Measurements from ENCODE around the gene CDC16.
"Not testable (repeated sequence)": the region's sequence is repeated elsewhere in the genome, so short reads cannot be mapped to it uniquely, and the experiment has no call there.

The CDC16 gene

DNA sequence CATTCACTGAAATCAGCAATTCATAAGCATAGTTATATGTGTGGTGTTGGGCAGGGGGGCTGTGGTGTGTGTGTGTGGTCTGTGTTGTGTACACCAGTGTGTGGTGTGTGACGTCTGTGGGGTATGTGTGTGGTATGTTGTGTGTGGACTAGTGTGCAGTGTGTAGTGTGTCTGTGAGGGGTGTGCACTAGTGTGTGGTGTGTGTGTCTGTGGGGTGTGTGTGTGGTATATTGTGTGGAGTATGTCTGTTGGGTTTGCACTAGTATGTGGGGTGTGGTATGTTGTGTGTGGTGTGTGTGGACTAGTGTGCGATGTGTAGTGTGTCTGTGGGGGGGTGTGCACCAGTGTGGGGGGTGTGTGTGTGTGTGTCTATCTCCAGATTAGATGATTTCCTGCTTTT, 7.2 kb upstream of the CDC16 start:
- FAIRE-seq: peak; percentile 99
- no peak for DNase-seq (ENCODE audit: low spot score)

DNA sequence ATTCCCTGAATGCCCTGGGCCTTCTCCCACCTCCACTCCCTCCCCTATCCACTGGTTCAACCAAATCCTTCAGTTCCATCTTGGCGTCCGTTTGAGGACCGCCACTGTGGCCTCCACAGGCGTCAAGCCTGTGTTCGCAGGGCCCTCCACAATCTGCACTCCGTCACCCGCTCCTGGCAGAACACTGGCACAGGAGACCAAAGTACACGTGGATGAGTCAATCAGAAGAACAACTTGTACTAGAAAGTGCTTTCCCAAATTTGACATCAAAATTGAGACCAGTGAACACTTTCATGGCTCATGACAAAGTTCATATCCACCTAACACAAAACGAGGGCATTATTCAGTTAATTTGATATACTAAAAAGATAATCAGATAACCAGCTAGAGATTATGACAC, 6.5 kb upstream of the CDC16 start:
- FAIRE-seq: no peak

DNA sequence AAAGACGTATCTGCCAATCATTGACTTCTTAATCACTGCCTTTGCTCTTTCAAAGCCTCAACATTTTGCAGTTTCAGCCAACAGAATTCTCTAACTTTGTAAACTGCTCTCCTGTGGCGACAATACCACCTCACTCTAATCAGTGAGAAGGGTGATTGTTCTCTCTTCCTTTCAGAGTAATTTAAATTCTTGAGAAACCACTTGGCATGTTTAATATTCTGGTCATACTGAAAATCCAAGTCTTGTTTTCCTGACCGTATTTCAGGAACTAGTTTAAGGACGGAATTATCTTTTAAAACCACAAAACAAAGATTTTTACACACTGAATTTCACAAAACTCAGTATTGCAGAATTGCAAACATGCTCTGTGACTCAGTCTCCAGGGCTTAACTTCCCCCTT, 5.2 kb upstream of the CDC16 start:
- no peak for DNase-seq (ENCODE audit: low spot score)
- no peak for FAIRE-seq

More for the DNA sequence above, 6.5 kb upstream of the CDC16 start:
- DNase-seq (ENCODE audit: low spot score): no peak

DNA sequence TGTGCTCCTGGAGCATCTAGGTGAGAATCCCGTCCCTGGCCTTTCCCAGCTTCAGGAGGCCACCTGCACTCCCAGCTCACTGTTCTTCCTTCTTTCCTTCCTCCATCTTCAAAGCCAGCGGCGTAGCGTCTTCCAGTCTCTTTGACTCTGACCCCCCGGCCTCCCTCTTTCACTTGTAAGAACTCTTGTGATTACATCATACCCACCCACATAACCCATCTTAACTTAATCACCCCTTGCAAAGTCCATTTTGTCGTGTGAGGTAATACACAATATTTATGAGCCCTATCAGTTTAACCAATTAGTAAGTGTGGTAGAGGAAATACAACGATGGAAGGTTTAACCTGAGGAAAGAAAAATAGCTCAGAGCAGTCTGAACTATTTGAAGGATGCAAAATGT, 4.6 kb upstream of the CDC16 start:
- FAIRE-seq: no peak
- DNase-seq (ENCODE audit: low spot score): no peak

DNA sequence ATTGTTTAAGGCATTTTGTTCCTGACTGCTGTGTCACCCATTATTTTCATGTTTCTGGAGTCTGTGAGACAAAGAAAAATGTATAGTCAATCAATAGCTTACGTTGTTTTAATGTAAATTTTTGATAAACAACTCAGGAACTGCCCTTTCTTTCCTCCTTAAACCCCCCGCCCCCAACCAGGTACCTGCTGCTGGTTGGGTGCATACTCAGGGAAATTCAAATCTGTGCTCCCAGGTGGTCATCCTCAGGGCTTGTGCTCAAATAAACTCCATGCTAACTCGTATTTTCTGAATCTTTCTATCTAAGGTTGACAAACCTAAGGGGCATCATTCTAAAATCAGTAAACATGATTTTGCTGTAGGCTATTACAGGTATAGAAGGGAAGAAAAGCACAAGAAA, 4.1 kb upstream of the CDC16 start:
- FAIRE-seq (no peak), DNase-seq (ENCODE audit: low spot score) (no peak)

DNA sequence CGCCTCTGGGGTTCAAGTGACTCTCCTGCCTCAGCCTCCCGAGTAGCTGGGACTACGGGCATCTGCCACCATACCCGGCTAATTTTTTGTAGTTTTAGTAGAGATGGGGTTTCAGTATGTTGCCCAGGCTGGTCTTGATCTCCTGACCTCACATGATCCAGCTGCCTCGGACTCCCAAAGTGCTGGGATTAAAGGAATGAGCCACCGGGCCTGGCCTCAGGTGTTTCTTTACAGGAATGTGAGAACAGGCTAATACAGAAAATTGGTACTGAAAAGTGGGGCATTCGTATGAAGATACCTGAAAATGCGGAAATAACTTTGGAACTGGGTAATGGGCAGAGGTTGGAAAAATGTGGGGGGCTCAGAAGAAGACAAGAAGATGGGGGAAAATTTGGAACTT, 2.8 kb upstream of the CDC16 start:
- DNase-seq (ENCODE audit: low spot score) (no peak), FAIRE-seq (no peak)

DNA sequence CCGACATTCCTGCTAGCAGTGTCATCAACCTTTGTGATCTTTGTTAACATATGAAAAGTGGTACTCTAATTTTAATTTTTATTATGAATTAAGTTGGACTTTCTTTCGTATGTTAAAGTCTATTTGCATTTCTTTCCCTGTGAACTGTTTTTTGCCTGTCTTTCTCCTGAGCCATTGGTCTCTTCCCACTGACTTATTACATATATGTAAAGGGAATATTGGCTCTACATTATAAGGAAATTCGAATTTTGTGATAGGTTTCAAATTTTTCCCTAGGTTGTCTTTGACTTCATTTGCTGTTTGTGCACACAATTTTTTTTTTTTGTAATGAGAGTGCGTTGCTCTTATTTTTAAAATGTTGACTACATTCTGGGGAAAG, 442 bp upstream of the CDC16 start:
- DNase-seq (ENCODE audit: low spot score) (no peak), FAIRE-seq (no peak)

DNA sequence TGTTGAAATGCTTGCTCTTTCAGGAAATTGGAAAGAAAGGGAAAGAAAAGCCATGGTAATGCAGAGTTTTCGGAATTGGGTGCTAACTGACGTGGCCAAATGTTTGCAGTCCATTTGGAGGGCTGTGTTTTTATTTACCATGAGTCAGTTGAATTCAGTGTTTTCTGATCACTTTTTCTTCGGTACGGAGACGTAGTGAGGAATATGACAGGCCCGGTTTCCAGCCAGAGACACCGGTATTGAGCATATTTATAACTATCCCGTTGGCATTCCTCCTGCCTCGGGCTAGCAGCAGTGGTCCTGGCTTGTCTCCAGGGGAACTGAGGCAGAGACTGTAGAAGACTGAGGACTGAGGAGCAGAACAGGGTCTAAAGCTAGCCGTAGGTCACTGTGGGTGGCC, 1.0 kb downstream of the CDC16 start:
- DNase-seq (ENCODE audit: low spot score): no peak
- no peak for FAIRE-seq

DNA sequence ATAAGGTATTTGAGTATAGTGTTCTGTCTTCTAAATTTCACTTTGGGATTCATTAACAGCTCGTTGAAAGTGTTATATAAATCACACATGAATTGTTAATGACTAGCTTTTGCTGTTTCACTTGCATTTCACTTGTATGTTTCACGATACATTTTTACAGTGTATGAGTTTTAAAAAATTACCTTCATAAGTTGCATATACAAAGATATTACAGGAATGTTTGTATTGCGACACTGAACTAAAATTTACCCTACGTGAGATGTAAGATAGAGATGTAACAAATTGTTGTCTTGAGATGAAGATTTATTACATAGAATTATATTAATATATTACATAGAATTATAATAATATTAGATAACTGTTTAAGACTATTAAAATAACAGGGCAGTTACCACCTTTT, 1.5 kb downstream of the CDC16 start:
- no peak for FAIRE-seq
- no peak for DNase-seq (ENCODE audit: low spot score)

DNA sequence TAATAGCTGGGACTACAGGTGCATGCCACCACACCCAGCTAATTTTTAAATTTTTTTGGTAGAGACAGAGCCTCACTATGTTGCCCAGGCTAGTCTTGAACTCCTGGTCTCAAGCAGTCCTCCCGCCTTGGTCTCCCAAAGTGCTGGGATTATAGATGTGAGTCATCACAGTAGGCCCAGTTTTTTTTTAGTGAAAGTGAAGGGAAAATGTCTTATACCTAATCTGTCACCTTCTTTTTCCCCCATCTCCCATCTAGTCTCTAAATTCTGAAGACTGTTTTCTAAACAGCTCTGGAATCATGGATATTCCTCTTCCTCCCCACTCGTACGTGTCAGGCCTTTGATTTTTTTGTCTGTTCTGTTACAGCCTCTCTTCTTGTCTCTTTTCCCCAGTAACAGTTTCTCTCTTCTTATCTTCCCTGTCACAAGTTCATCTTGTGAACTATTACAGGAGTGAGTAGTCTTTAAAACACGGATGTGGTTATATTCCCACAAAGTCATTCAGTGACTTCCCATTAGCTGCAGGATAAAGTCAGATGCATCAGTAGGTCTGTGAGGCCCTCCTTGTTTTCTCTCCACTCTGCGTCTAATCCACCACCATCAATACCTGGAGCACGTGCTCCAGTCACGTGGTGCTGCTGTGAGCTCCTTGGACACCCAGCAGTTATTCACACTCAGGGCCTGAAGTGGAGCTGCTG, 2.9 kb downstream of the CDC16 start:
- FAIRE-seq (no peak), DNase-seq (ENCODE audit: low spot score) (no peak)

DNA sequence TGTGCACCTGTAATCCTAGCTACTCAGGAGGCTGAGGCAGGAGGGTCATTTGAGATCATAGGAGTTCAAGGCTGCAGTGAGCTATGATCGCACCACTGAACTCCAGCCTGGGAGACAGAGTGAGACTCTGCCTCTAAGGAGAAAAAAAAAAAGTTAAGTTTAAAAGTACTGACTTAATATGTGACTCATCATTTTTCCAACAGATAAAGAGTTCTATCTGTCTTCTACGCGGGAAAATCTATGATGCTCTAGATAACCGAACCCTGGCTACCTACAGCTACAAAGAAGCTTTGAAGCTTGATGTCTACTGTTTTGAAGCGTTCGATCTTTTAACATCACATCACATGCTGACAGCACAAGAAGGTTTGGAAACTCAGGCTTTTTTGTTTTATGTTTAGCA, 7.2 kb downstream of the CDC16 start:
- no peak for DNase-seq (ENCODE audit: low spot score)
- no peak for FAIRE-seq

DNA sequence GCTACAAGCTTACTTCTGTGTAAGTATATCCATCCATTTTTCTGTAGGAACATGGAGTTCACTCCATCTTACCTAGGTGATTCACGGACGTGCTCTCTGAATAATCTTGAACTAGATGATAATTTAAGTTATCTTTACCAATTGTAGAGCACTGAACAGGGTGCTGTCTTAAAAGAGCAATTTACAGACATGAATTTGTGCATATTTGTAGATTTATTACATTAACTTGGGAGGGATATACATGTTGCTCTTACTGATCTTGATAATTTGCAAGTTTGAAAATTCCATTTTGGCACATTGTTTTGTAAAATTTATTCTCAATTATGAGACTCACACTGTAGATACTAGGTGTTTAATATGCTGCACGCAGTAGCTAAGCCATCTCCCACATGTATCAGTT, 9.3 kb downstream of the CDC16 start:
- FAIRE-seq: no peak
- no peak for DNase-seq (ENCODE audit: low spot score)

DNA sequence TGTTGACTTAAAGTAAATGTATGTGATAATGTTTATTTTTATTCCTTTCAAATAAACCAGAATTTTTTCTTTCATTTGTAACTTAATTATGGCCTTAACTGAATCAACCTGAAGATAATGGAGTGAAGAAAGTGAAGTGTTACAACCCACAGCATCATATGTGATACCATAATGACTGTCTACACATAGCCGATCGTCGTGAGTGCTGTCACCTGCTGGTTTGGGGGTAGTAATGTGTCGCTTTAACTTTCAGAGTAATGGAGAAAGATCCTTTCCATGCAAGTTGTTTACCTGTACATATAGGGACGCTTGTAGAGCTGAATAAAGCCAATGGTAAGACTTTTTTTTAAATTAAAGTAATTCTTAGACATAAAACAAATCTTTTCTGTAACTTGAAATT, 9.9 kb downstream of the CDC16 start:
- FAIRE-seq: no peak
- DNase-seq (ENCODE audit: low spot score): no peak

DNA sequence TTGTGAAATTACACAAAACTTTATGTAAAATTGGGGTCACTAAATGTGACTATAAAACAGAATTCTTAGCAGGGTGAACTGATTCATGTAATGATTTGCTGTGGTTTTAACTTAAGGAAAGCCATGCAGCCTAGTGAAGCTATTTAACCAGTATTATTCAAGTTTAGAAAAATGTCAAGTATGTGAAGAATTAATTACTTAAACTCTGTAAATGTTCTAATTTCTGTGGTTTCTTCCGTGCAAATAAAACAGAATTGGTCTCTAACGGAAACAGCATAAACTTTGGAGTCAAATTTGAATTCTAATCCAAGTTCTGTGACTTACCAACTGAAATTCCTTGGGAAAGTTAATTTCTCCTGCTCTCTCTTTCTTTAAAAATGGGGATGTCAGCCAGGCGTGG, 13.3 kb downstream of the CDC16 start:
- FAIRE-seq: no peak
- no peak for DNase-seq (ENCODE audit: low spot score)

DNA sequence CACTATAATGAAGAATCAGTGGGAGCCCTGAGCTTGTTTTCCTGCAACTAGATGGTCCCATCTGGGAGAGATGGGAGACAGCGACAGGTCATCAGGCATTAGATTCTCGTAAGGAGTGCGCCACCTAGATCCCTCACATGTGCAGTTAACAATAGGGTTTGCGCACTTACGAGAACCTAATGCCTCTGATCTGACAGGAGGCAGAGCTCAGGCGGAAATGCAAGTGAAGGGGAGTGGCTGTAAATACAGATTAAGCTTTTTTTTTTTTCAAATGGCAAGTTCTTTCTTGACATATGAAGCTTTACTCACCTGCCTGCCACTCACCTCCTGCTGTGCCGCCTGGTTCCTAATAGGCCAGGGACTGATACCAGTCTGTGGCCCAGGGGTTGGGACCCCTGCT, 14.4 kb downstream of the CDC16 start:
- DNase-seq (ENCODE audit: low spot score) (no peak), FAIRE-seq (no peak)

DNA sequence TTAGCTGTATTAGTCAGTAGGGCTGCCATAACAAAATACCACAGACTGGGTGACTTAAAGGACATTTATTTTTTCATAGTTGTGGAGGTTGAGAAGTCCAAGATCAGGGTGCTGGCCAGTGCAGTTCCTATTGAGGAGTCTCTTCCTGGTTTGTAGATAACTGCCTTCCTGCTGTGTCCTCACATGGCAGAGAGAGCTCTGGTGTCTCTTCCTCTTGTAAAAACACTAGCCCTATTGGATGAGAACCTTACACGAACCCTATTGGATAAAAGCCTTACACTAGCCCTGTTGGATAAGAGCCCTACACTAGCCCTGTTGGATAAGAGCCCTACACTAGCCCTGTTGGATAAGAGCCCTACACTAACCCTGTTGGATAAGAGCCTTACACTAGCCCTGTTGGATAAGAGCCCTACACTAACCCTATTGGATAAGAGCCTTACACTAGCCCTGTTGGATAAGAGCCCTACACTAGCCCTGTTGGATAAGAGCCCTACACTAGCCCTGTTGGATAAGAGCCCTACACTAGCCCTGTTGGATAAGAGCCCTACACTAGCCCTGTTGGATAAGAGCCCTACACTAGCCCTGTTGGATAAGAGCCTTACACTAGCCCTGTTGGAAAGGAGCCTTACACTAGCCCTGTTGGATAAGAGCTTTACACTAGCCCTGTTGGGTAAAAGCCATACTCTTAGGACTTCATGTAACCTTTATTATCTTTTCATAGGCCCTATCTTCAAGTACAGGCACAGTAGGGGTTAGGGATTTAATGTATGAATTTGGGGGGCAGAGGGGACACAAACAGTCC, 17.1 kb downstream of the CDC16 start:
- FAIRE-seq; DNase-seq (ENCODE audit: low spot score): not testable (repeated sequence)

DNA sequence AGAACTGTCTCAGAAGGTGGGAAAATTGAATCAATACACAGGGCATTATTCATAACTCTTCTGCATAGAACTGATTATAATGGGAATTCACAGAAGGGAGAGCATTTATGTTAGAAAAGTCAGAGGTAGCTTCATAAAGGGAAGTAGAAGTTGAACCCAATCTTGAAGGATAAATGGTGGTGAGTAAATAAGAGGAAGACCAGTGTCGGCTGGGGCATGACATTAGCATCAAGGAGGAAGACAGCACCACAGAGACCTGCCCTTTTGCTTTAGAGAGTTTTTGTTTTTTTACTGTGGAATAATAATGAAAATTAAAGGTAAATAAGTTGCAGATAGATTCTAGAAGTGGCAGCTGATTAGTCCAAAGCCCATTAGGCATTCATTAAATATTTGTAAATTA, 21.9 kb downstream of the CDC16 start:
- FAIRE-seq (no peak), DNase-seq (ENCODE audit: low spot score) (no peak)

DNA sequence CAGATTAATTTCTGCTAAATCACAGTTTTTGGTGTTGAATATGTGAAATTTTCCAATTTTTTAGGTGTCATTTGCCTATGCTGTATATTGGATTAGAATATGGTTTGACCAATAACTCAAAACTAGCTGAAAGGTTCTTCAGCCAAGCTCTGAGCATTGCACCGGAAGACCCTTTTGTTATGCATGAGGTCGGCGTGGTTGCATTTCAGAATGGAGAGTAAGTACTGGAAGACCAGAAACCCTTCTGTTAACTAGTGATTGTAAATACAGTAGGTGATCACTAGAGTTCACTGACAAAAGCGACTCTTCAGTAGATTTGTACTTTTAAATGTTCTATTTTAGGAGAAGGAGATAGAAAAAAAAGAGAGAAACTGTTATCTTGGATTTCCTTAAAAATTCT, 22.3 kb downstream of the CDC16 start:
- DNase-seq (ENCODE audit: low spot score) (no peak), FAIRE-seq (no peak)

DNA sequence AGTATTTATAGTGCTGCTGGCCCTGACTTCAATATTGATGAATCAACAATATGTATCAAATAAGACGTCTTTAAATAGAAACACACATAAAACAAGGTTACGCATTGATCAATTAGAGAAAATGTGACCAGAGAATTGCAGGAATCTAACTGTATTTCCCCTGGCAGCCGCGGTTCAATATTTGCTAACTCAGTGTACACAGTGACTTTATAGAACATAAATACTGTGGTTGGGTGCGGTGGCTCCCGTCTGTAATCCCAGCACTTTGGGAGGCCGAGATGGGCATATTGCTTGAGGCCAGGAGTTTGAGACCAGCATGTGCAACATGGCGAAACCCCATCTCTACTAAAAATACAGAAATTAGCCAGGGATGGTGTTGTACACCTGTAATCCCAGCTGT, 23.9 kb downstream of the CDC16 start:
- DNase-seq (ENCODE audit: low spot score) (no peak), FAIRE-seq (no peak)

DNA sequence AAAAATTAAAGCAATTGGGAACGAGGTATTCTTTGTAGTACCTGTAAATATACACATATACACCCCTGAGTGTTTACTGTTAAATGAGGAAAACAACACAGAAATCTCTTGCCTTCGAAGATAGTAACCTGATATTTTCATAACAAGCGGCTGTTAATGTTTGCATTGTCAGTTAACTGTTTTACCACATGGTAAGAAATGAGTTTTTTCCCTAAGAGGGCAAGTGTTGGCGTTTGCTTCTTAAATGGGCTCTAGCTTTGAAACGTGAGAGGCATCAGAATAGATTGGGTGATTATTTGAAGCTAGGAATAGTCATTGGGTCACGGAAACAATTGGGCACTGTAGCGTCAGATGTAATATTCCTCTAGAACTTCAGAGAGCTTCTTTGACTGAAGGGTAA, 24.7 kb downstream of the CDC16 start:
- no peak for FAIRE-seq
- no peak for DNase-seq (ENCODE audit: low spot score)

DNA sequence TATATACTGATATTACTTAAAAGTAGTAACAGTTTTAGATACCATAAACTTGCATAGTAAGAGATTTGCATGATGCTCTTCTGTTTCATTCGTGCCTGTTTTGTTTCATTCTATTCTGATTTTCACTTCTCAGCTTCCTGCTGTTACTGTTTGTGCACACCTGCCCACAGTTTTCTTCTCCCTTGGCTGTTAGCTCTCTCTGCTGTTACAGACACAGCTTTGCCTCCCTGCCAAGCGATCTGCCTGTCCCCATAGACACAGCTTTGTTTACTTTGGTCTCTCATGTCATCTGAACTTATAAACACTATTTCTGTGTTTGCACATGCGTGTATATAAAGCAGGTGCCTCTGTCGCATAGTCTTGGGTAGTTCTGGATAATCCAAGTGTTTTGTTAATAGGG, 25.3 kb downstream of the CDC16 start:
- no peak for DNase-seq (ENCODE audit: low spot score)
- no peak for FAIRE-seq

DNA sequence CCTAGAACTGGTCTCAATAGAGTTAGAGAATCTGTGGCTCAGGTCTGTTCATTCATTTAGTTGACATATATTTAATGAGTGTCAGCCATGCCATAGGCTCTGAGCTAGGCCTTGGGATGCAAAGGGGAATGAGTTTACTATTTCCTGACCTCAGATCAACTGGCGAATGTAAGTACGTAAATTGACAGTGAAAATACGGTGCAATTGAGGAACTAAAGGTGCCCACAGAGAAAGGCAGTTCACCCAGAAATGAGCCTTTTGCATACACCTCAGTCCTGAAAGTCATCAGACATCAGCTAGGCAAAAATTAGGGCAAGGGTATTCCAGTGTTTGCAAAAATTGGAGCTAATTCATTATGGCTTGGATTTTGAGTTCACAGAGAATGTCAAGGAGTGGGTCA, 26.1 kb downstream of the CDC16 start:
- DNase-seq (ENCODE audit: low spot score) (no peak), FAIRE-seq (no peak)

DNA sequence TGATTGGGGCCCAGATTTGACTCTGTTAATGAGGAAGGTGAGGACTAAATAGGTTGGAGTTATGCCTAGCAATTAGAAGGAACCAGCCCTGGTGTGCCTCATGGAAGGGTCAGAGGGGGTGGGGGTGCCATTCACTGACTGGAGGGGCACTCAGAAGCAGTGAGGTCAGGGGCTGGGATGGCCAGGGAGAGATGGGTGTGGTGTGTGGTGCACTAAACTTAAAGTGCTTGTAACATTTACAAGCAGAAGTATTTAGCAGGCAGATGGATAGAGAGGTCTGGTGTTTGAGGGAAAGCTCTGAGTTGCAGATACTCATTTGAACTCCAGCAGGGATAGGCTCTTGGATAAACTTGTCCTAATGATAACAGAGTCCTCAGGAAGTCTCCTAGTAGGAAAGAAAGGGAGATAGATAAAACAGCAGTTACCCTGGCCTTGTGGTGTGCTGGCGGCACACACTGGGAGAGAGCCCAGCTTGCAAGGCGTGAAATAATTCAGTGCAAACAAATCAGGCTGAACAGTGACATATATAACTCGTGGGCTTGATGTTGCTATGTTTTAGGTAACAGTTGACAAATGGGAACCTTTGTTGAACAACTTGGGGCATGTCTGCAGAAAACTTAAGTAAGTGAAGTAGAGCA, 26.8 kb downstream of the CDC16 start:
- no peak for DNase-seq (ENCODE audit: low spot score)
- FAIRE-seq: peak; percentile 17

Measured in urothelium cell line (cell line).